ENCODE measurements around the gene PLEKHM3.

DNA sequence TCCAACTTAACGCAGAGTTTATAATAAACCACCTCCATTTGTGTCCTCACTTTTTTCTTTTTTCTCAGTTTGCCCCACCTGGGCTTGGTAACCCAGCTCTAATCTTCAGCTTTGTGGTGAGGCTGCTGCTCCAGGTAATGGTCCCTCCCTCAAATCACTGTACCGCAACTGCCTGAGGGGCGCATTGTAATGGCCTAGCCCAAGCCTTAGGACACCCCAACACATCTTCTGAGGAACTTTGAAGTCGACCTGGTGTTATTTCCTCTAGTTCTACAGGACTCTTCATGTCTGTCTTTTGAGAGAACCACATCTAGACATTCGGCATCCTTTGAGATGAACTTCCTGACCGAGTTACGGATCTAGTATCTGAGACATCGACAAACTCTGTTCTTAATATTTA, 99.7 kb downstream of the PLEKHM3 start:
- TF ChIP-seq CTCF (IDR thresholded peaks at IDR 0.05; ENCODE audit: low read depth, low read length, missing input control) (no peak), GABPA (IDR thresholded peaks at IDR 0.05 in 1 of 2, conservative IDR thresholded peaks at IDR 0.05 in 1 of 2) (no peak), MAX (IDR thresholded peaks at IDR 0.05) (no peak), YY1 (IDR thresholded peaks at IDR 0.05) (no peak), RXRA (IDR thresholded peaks at IDR 0.05) (no peak), RAD21 (IDR thresholded peaks at IDR 0.05) (no peak), REST (IDR thresholded peaks at IDR 0.05) (no peak), FOXA1 (IDR thresholded peaks at IDR 0.05) (no peak), EGR1 (IDR thresholded peaks at IDR 0.05; ENCODE audit: low read depth in 2 of 2) (no peak), TAF1 (conservative IDR thresholded peaks at IDR 0.05) (no peak), JUND (IDR thresholded peaks at IDR 0.05) (no peak), SP1 (IDR thresholded peaks at IDR 0.05) (no peak)
- TF ChIP-seq, protein P1, sequence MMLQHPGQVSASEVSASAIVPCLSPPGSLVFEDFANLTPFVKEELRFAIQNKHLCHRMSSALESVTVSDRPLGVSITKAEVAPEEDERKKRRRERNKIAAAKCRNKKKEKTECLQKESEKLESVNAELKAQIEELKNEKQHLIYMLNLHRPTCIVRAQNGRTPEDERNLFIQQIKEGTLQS (IDR thresholded peaks at IDR 0.05), result no peak

Measured in liver (tissue), 3 donors.